ENCODE results near the gene NHLRC3. TPM values are rescaled to one million over a fixed set of nuclear protein-coding genes. Genes with fewer than 3 reads are reported as not detected.
"Not testable (repeated sequence)": the region's sequence is repeated elsewhere in the genome, so short reads cannot be mapped to it uniquely, and the experiment has no call there.

The NHLRC3 gene
- total RNA-seq, 8 experiments from 2014 or later, result 14.4 to 35.4 (median 20.2) TPM

DNA sequence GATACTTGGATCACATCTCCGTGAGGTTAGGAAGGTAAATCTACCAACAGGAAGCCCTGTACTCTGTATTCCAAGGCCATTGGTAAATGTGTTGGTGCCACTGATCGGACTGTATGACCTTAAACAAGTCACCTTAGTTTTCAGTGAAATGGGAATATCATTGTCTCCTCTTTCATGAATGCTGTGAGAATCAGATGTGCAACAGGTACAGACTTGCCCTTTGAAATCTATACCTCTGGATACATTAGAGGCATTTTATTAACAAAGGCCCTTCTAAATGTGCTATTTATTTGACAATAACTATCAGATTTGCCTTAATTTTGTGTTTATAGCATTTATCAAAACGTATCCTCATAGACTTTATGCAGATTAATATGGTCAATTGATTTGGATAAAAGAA is 11.0 kb downstream of the NHLRC3 start:
- Histone ChIP-seq H3K4me1 (replicated peaks in 1 of 2) (peaks cover 0 to 2% of the 10 kb centered on the region in 2 donors), H3K4me3 (no peak overlapping the region), H3K27ac (no peak overlapping the region)
- no peak for ATAC-seq (replicated peaks in 6 of 8)
- in situ Hi-C loops (cut with MboI; ENCODE audit: low pct_unique_long_range_greater_than_20kb in 2 of 9, low sequenced_read_pairs in 9 of 9, unreplicated experiment in 9 of 9), result loop anchor here in 3 of 9 experiments (10.0 to 25.0 kb wide), 2 partner anchors 563 to 566 kb away; partner anchors contain the start of gene LHFPL6 (in 2 of the 3)
- WGBS, 10 experiments, result 0 to 100% (median 91%) methylated on average over 1 to 3 of the region's 3 CpGs

DNA sequence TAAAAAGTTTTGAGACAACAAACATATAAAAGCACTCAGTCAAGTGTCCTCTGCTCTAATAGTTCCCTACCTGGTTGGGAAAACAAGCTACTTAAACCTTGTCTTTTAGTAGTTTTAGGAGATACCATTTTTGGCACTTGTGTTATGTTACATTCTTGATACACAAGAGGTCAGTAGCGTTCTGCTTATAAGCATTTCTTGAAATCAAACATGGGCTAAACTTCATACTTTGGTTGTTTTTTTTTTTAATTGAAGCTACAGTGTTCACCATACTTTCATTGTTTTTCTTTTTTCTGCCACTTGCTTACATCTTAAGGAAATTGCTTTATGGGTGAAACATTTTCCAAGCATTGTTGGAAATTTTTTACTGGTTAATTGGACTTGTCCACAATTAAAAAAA is 12.9 kb downstream of the NHLRC3 start:
- 0 to 100% (median 77%) methylated on average over 1 of the region's 1 CpG; no CpG with 5 or more reads in 1 of the 10 experiments for WGBS, 10 experiments
- H3K4me3 ChIP-seq, result no peak overlapping the region
- ATAC-seq (replicated peaks in 6 of 8), result peak in 2 of 8 experiments; percentile 29 to 57
- no peak overlapping the region for H3K27ac ChIP-seq
- H3K4me1 ChIP-seq (replicated peaks in 1 of 2), result peaks cover 0 to 2% of the 10 kb centered on the region in 2 donors
- in situ Hi-C loops (cut with MboI; ENCODE audit: low pct_unique_long_range_greater_than_20kb in 2 of 9, low sequenced_read_pairs in 9 of 9, unreplicated experiment in 9 of 9), result loop anchor here in 1 of 9 experiments (25.0 kb wide), 1 partner anchor 561 kb away; the partner anchor contains the start of gene LHFPL6

DNA sequence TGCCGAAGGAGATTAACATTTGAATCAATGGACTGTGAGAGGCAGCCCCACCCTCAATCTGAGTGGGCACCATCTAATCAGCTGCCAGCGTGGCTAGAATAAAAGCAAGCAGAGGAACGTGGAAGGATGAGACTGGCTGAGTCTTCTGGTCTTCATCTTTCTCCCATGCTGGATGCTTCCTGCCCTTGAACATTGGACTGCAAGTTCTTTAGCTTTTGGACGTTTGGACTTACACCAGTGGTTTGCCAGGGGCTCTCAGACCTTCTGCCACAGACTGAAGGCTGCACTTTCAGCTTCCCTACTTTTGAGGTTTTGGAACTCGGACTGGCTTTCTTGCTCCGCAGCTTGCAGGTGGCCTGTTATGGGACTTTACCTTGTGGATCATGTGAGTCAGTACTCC is 14.7 kb downstream of the NHLRC3 start:
- Histone ChIP-seq H3K27ac (no peak overlapping the region), H3K4me3 (no peak overlapping the region), H3K4me1 (replicated peaks in 1 of 2) (peaks cover 0 to 2% of the 10 kb centered on the region in 2 donors)
- WGBS, 10 experiments, result 0 to 100% (median 75%) methylated on average over 1 to 5 of the region's 6 CpGs; no CpG with 5 or more reads in 1 of the 10 experiments
- in situ Hi-C loops (cut with MboI; ENCODE audit: low pct_unique_long_range_greater_than_20kb in 2 of 9, low sequenced_read_pairs in 9 of 9, unreplicated experiment in 9 of 9), result loop anchor here in 1 of 9 experiments (25.0 kb wide), 1 partner anchor 559 kb away; the partner anchor contains the start of gene LHFPL6
- peak in 1 of 8 experiments; percentile 48 for ATAC-seq (replicated peaks in 6 of 8)

DNA sequence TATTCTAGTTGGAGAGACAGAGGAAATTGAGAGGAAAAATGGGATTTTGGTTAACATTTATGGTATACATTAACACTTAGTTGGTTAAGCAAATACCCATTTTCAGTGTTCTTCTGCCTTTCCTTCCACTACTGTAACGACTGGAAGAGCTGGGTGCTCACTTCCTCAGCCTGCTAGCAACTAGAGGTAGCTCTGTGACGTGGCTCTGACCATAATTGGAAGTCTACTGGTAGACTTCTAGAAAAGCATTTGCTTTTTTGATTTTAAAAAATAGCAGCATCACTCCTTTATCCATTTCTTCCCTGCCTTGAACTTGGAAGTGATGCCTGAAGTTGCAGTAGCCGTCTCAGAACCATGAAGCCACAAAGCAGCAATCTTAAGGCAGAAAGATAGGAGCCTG is 15.9 kb downstream of the NHLRC3 start:
- in situ Hi-C loops (cut with MboI; ENCODE audit: low pct_unique_long_range_greater_than_20kb in 2 of 9, low sequenced_read_pairs in 9 of 9, unreplicated experiment in 9 of 9), result loop anchor here in 1 of 9 experiments (25.0 kb wide), 1 partner anchor 558 kb away; the partner anchor contains the start of gene LHFPL6
- no peak overlapping the region for H3K27ac ChIP-seq
- no peak overlapping the region for H3K4me3 ChIP-seq

DNA sequence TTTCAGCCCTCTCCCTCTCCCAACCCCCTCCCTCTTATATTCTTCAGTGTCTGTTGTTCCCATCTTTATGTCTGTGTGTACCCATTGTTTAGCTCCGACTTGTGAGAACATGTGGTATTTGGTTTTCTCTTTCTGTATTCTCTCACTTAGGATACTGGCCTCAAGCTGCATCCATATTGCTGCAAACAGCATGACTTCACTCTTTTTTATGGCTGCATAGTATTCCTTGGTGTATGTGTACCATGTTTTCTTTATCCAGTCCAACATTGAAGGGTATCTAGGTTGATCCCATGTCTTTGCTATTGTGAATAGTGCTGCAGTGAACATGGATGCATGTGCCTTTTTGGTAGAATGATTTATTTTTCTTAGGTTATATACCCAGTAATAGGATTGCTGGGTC is 17.8 kb downstream of the NHLRC3 start:
- H3K4me3 ChIP-seq, result no peak overlapping the region
- 86 to 100% (median 100%) methylated on average over 1 of the region's 1 CpG; no CpG with 5 or more reads in 1 of the 10 experiments for WGBS, 10 experiments
- no peak overlapping the region for H3K27ac ChIP-seq
- in situ Hi-C loops (cut with MboI; ENCODE audit: low pct_unique_long_range_greater_than_20kb in 2 of 9, low sequenced_read_pairs in 9 of 9, unreplicated experiment in 9 of 9), result loop anchor here in 1 of 9 experiments (25.0 kb wide), 1 partner anchor 556 kb away; the partner anchor contains the start of gene LHFPL6
- peaks cover 0 to 2% of the 10 kb centered on the region in 2 donors for H3K4me1 ChIP-seq (replicated peaks in 1 of 2)
- ATAC-seq (replicated peaks in 6 of 8), result no peak

More for the DNA sequence above, 15.9 kb downstream of the NHLRC3 start:
- ATAC-seq (replicated peaks in 6 of 8), result no peak
- peaks cover 0 to 2% of the 10 kb centered on the region in 2 donors for H3K4me1 ChIP-seq (replicated peaks in 1 of 2)
- WGBS, 10 experiments, result 60 to 100% (median 80%) methylated on average over 1 to 3 of the region's 3 CpGs

DNA sequence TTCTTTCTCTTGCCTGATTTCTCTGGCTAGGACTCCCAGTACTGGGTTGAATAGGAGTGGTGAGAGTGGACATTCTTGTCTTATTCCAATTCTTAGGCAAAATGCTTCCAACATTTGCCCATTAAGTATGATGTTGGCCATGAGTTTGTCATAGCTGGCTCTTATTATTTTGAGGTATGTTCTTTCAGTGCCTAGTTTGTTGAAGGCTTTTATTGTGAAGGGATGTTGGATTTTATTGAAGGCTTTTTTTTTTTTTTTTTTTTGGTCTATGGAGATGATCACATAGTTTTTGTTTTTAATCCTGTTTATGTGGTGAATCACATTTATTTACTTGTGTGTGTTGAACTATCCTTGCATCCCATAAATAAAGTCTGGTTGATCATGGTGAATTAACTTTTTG is 19.8 kb downstream of the NHLRC3 start:
- no peak overlapping the region for H3K27ac ChIP-seq
- no peak overlapping the region for H3K4me3 ChIP-seq
- no peaks in the 10 kb centered on the region for H3K4me1 ChIP-seq (replicated peaks in 1 of 2)
- no peak for ATAC-seq (replicated peaks in 6 of 8)
- in situ Hi-C loops (cut with MboI; ENCODE audit: low pct_unique_long_range_greater_than_20kb in 2 of 9, low sequenced_read_pairs in 9 of 9, unreplicated experiment in 9 of 9), result loop anchor here in 1 of 9 experiments (25.0 kb wide), 1 partner anchor 554 kb away; the partner anchor contains the start of gene LHFPL6

DNA sequence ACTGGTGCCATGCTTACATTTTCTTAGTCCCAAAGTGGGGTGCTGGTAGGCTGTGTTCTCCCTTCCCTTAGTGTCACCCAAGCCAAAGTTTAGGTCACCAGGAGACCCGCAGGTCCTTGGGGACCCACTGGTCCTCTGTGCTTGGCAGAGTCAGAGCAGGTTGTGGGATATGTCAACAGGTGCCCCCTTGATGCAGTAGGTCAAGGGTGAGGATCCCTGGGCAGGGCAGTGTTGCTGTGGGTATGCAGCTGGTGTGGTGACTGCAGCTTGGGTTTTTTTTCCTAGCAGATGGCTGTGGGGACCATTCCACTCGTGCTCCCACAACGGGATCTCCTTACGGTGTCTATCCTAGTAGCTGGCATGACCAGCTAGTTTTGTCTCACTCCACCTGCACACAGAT is 23.7 kb downstream of the NHLRC3 start:
- no peak overlapping the region for H3K4me3 ChIP-seq
- no peaks in the 10 kb centered on the region for H3K4me1 ChIP-seq (replicated peaks in 1 of 2)
- ATAC-seq (replicated peaks in 6 of 8), result no peak
- WGBS, 10 experiments, result 60 to 100% methylated on average over 1 to 2 of the region's 4 CpGs; no CpG with 5 or more reads in 8 of the 10 experiments
- no peak overlapping the region for H3K27ac ChIP-seq
- in situ Hi-C loops (cut with MboI; ENCODE audit: low pct_unique_long_range_greater_than_20kb in 2 of 9, low sequenced_read_pairs in 9 of 9, unreplicated experiment in 9 of 9), result loop anchor here in 1 of 9 experiments (25.0 kb wide), 1 partner anchor 550 kb away; the partner anchor contains the start of gene LHFPL6

DNA sequence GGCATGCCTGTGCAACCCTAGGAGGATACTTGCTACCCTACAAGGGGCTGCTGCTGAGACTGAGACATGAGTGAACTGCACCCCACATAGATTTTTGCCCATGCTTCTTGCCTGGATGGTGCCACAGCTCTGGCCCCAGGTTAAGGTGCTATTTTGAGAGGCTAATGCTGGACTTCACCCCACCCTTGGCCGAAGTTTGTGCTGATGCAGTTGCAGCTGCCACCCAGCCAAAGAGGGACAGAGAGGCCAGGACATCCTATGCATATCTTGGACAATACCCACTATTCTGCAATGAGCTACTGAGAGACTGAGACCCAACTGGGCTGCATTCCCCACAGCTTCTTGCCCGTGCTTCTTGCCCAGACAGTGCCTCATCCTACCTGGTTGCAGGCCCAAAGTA is 34.6 kb downstream of the NHLRC3 start:
- no peak overlapping the region for H3K4me3 ChIP-seq
- H3K4me1 ChIP-seq (replicated peaks in 1 of 2), result no peaks in the 10 kb centered on the region
- no peak for ATAC-seq (replicated peaks in 6 of 8)
- no peak overlapping the region for H3K27ac ChIP-seq
- WGBS, 10 experiments, result 50 to 92% (median 60%) methylated on average over 1 to 2 of the region's 2 CpGs; no CpG with 5 or more reads in 6 of the 10 experiments
- in situ Hi-C loops (cut with MboI; ENCODE audit: low pct_unique_long_range_greater_than_20kb in 2 of 9, low sequenced_read_pairs in 9 of 9, unreplicated experiment in 9 of 9), result loop anchor here in 1 of 9 experiments (25.0 kb wide), 1 partner anchor 539 kb away; the partner anchor contains the start of gene LHFPL6

DNA sequence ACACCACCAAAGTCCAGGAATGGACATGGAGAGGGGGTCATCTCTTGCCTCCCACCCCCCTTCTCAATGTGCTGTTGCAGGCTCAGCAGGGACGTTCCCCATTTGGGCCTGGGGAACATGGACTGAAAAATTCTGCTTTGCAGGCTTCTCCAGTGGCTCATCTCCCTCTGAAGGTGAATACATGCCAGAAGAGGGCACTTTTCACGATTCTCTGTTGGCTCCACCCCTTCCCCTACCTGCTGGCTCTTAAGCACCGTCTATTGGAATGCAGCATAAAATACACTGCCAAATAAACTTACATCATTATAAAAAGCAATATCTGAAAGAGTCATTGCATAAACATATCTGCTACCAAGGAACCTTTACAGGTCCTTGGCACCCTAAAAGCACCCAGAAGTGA is 35.7 kb downstream of the NHLRC3 start:
- in situ Hi-C loops (cut with MboI; ENCODE audit: low pct_unique_long_range_greater_than_20kb in 2 of 9, low sequenced_read_pairs in 9 of 9, unreplicated experiment in 9 of 9), result loop anchor here in 1 of 9 experiments (25.0 kb wide), 1 partner anchor 538 kb away; the partner anchor contains the start of gene LHFPL6
- ATAC-seq (replicated peaks in 6 of 8), result no peak
- WGBS, 10 experiments, result 0 to 100% (median 70%) methylated on average over 1 to 3 of the region's 3 CpGs; no CpG with 5 or more reads in 4 of the 10 experiments
- H3K4me3 ChIP-seq, result no peak overlapping the region
- no peak overlapping the region for H3K27ac ChIP-seq
- H3K4me1 ChIP-seq (replicated peaks in 1 of 2), result no peaks in the 10 kb centered on the region

DNA sequence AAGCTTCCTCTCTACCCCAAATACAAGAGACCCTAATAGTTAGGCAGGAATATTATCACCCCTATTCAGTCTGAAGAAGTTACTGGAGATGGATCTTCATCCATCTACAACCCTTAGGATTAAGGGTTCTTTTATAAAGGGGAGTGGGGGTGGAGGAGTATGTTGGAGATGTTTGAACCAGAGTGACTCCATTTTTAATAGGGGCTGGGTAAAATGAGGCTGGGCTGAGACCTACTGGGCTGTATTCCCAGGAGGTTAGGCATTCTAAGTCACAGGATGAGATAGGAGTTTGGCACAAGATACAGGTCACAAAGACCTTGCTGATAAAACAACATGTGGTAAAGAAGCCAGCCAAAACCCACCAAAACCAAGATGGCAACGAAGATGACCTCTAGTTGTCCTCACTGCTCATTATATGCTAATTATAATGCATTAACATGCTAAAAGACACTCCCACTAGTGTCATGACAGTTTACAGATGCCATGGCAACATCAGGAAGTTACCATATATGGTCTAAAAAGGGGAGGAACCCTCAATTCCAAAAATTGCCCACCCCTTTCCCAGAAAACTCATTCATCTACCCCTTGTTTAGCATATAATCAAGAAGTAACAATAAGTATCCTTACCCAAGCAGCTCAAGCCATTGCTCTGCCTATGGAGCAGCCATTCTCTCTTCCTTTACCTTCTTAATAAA is 48.1 kb downstream of the NHLRC3 start:
- H3K4me3 ChIP-seq; H3K27ac ChIP-seq; ATAC-seq (replicated peaks in 6 of 8); in situ Hi-C loops (cut with MboI; ENCODE audit: low pct_unique_long_range_greater_than_20kb in 2 of 9, low sequenced_read_pairs in 9 of 9, unreplicated experiment in 9 of 9); H3K4me1 ChIP-seq (replicated peaks in 1 of 2): not testable (repeated sequence)
- WGBS, 10 experiments, result 0 to 60% (median 21%) methylated on average over 1 of the region's 1 CpG; no CpG with 5 or more reads in 6 of the 10 experiments

DNA sequence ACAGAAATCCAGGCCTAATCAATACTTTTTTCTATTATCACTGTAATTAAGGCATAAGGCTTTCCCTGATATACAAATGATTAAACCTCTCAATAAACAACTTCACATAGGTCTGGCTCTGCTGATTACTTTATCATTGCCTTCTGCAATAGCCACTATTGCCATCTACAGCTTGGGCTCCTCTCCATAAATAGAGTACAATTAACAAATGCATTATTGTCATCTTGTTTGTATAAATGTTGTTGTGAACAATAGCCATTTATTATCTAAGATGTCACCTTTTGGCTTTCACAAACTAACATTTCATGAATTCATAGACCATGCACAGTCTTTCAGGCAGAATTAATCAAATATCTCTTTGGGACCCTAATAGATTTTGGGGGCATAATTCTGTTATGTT is 53.3 kb downstream of the NHLRC3 start:
- in situ Hi-C loops (cut with MboI; ENCODE audit: low pct_unique_long_range_greater_than_20kb in 2 of 9, low sequenced_read_pairs in 9 of 9, unreplicated experiment in 9 of 9), result no loop called here
- Histone ChIP-seq H3K4me3 (no peak overlapping the region), H3K27ac (no peak overlapping the region), H3K4me1 (replicated peaks in 1 of 2) (no peaks in the 10 kb centered on the region)
- ATAC-seq (replicated peaks in 6 of 8), result no peak

DNA sequence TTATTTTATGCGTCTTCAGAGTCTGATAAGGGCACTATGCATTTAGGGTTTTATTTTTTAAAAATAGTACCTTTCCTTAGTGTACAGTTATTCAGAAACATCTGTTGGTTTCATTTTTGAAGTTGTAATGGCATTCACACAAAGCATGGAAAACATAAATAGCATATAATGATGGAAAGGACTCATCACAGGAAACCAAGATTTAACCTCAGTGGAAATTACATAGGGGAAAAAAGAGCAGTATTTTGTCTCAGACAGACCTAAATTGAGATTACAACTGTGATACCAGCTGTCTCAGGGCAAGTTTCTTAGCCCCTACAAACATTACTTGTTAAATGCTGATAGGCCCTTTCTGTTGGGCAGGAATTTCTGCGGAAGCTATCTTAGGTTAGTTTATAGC is 57.2 kb downstream of the NHLRC3 start:
- in situ Hi-C loops (cut with MboI; ENCODE audit: low pct_unique_long_range_greater_than_20kb in 2 of 9, low sequenced_read_pairs in 9 of 9, unreplicated experiment in 9 of 9), result no loop called here
- Histone ChIP-seq H3K4me3 (no peak overlapping the region), H3K27ac (no peak overlapping the region), H3K4me1 (replicated peaks in 1 of 2) (no peaks in the 10 kb centered on the region)
- 38 to 100% (median 93%) methylated on average over 1 to 2 of the region's 2 CpGs for WGBS, 10 experiments
- ATAC-seq (replicated peaks in 6 of 8), result no peak

DNA sequence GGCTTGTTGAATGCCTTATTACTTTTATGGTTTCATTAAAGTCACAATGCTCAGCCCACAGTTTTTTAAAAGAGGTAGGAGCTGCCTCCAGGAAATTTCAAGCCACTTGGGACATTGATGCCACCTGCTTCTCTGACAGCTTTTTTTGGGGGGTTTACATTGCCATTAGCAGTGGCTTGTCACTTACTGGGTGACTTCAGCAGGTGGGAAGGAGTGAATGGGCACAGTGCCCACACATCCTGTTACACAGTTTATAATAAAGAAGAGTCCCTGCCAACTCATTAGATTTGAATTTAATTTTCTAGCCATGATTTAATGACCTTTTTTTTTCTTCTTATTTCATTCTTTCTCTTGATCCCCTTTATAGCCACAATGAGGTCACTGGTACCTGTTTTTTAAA is 61.0 kb downstream of the NHLRC3 start:
- Histone ChIP-seq H3K27ac (no peak overlapping the region), H3K4me3 (no peak overlapping the region), H3K4me1 (replicated peaks in 1 of 2) (peaks cover 0 to 6% of the 10 kb centered on the region in 2 donors)
- ATAC-seq (replicated peaks in 6 of 8), result no peak
- in situ Hi-C loops (cut with MboI; ENCODE audit: low pct_unique_long_range_greater_than_20kb in 2 of 9, low sequenced_read_pairs in 9 of 9, unreplicated experiment in 9 of 9), result no loop called here
